ENCODE data around the gene NIPBL. TPM values are rescaled to one million over a fixed set of nuclear protein-coding genes. Genes with fewer than 3 reads are reported as not detected.

The NIPBL gene
- total and polyA plus RNA-seq, 10 of the 15 experiments (the other 5 are each of a cell fraction or from before 2014, with no cell fraction given) = 10.4 to 50.4 (median 20.2) TPM

- H4K20me1 ChIP-seq (ENCODE audit: control insufficient read depth, insufficient read depth) = no peaks in the 10 kb centered on the region
- no peak overlapping the region for H3K4me2 ChIP-seq (ENCODE audit: control insufficient read depth, insufficient read depth)
- H3K79me2 ChIP-seq (ENCODE audit: control insufficient read depth, insufficient read depth, low read length) = peaks cover 54% of the 10 kb centered on the region
- no peak overlapping the region for H2AFZ ChIP-seq (ENCODE audit: control insufficient read depth, low read depth, low read length)
- no peaks in the 10 kb centered on the region for H3K27me3 ChIP-seq (replicated peaks in 1 of 2; ENCODE audit: control insufficient read depth in 2 of 2, insufficient read depth in 2 of 2, low read length in 1 of 2)
- SMC1A ChIA-PET (ENCODE audit: uncharacterized antibody, unreplicated experiment) = interaction anchor here (1.0 kb wide), 1 partner anchor 10 kb away, joined by 3 read pairs; no protein-coding TSS in a partner anchor
- CTCF ChIA-PET = no interaction called here
- RAD21 ChIA-PET (ENCODE audit: unreplicated experiment) = interaction anchor here (1.0 kb wide), 1 partner anchor 7 kb away, joined by 3 read pairs; no protein-coding TSS in a partner anchor
- WGBS (ENCODE audit: insufficient coverage, insufficient replicate concordance, low lambda C conversion rate, missing lambda C conversion rate) = 100% methylated on average over 2 of the region's 2 CpGs
- DNase-seq (ENCODE audit: low read depth, low spot score) (no peak), FAIRE-seq (no peak), ATAC-seq (no peak; the same call in 2 of the 3 replicates)
- in situ Hi-C loops (cut with MboI) (no loop called here), intact Hi-C loops (cut with micrococcal nuclease; ENCODE audit: unreplicated experiment) (no loop called here)
- no peaks in the 10 kb centered on the region for H3K4me1 ChIP-seq (ENCODE audit: control insufficient read depth, insufficient read depth, low read length)
- no peaks in the 10 kb centered on the region for H3K36me3 ChIP-seq (ENCODE audit: control insufficient read depth in 2 of 2, insufficient read depth in 2 of 2, low read length in 1 of 2)
- H3K27ac ChIP-seq (ENCODE audit: control insufficient read depth, insufficient read depth) = no peak overlapping the region
- no peak overlapping the region for H3K4me3 ChIP-seq
- POLR2A ChIA-PET = no interaction called here
- no peak for TF ChIP-seq GATAD2B (conservative IDR thresholded peaks at IDR 0.05; ENCODE audit: low read depth)
- TF ChIP-seq CBX5 (IDR thresholded peaks at IDR 0.05; ENCODE audit: low read depth) = no peak
- no peak for TF ChIP-seq RELA (IDR thresholded peaks at IDR 0.05; ENCODE audit: borderline replicate concordance, partially characterized antibody)
- TF ChIP-seq NR2C1 (IDR thresholded peaks at IDR 0.05) = no peak
- TF ChIP-seq RCOR1 (conservative IDR thresholded peaks at IDR 0.05; ENCODE audit: low read depth, low read length) = no peak
- no peak for TF ChIP-seq KLF5 (IDR thresholded peaks at IDR 0.05; ENCODE audit: partially characterized antibody)
- TF ChIP-seq PAX8 (IDR thresholded peaks at IDR 0.05) = no peak
- TF ChIP-seq MYB (IDR thresholded peaks at IDR 0.05; ENCODE audit: borderline replicate concordance, low read depth, low read length) = no peak
- H3K9ac ChIP-seq (ENCODE audit: control insufficient read depth, insufficient read depth, low read length) = no peak overlapping the region
- BruUV-seq (replicated peaks) = no TSS peak
- H3K9me3 ChIP-seq (replicated peaks; ENCODE audit: control insufficient read depth, insufficient read depth, low read length) = no peaks in the 10 kb centered on the region; the same call in 2 of the 3 replicates
Observed at GRCh38 chr5:36919238-36919637, 42.7 kb downstream of the NIPBL start.

GRCh38 chr5:36919650-36920049, 43.1 kb downstream of the NIPBL start:
- Histone ChIP-seq H3K4me3 (no peak overlapping the region), H4K20me1 (ENCODE audit: control insufficient read depth, insufficient read depth) (no peaks in the 10 kb centered on the region), H3K36me3 (ENCODE audit: control insufficient read depth in 2 of 2, insufficient read depth in 2 of 2, low read length in 1 of 2) (no peaks in the 10 kb centered on the region), H3K4me2 (ENCODE audit: control insufficient read depth, insufficient read depth) (no peak overlapping the region), H3K4me1 (ENCODE audit: control insufficient read depth, insufficient read depth, low read length) (no peaks in the 10 kb centered on the region), H3K79me2 (ENCODE audit: control insufficient read depth, insufficient read depth, low read length) (peaks cover 54% of the 10 kb centered on the region), H3K9ac (ENCODE audit: control insufficient read depth, insufficient read depth, low read length) (no peak overlapping the region), H3K27ac (ENCODE audit: control insufficient read depth, insufficient read depth) (no peak overlapping the region), H3K9me3 (replicated peaks; ENCODE audit: control insufficient read depth, insufficient read depth, low read length) (no peaks in the 10 kb centered on the region; the same call in 1 of the 3 replicates), H2AFZ (ENCODE audit: control insufficient read depth, low read depth, low read length) (no peak overlapping the region), H3K27me3 (replicated peaks in 1 of 2; ENCODE audit: control insufficient read depth in 2 of 2, insufficient read depth in 2 of 2, low read length in 1 of 2) (no peaks in the 10 kb centered on the region)
- ATAC-seq (peak; percentile 40; the same call in 1 of the 3 replicates), FAIRE-seq (no peak), DNase-seq (ENCODE audit: low read depth, low spot score) (no peak)
- in situ Hi-C loops (cut with MboI) = no loop called here
- ChIA-PET SMC1A (ENCODE audit: uncharacterized antibody, unreplicated experiment) (interaction anchor here (1.0 kb wide), 2 partner anchors 10 to 20 kb away, joined by 3 to 5 read pairs; no protein-coding TSS in a partner anchor), CTCF (no interaction called here), RAD21 (ENCODE audit: unreplicated experiment) (interaction anchor here (1.0 kb wide), 1 partner anchor 8 kb away, joined by 3 read pairs; no protein-coding TSS in a partner anchor), POLR2A (no interaction called here)
- BruUV-seq (replicated peaks) = no TSS peak
- intact Hi-C loops (cut with micrococcal nuclease; ENCODE audit: unreplicated experiment) = no loop called here
- TF ChIP-seq BCL3 (IDR thresholded peaks at IDR 0.05; ENCODE audit: borderline replicate concordance, insufficient read depth, low read depth, low read length, poor library complexity, severe bottlenecking) = no peak
- TF ChIP-seq ZBED1 (IDR thresholded peaks at IDR 0.05; ENCODE audit: borderline replicate concordance) = no peak
- TF ChIP-seq CREB1 (IDR thresholded peaks at IDR 0.05; ENCODE audit: low read depth) = no peak
- TF ChIP-seq JUND (IDR thresholded peaks at IDR 0.05; ENCODE audit: low read depth, low read length) = no peak
- no peak for TF ChIP-seq ATF3 (IDR thresholded peaks at IDR 0.05; ENCODE audit: borderline replicate concordance, extremely low read depth, low read depth, low read length)
- no peak for TF ChIP-seq KLF5 (IDR thresholded peaks at IDR 0.05; ENCODE audit: partially characterized antibody)
- TF ChIP-seq FOXM1 (IDR thresholded peaks at IDR 0.05; ENCODE audit: low read depth, low read length) = no peak
- TF ChIP-seq POLR2AphosphoS2 (IDR thresholded peaks at IDR 0.05; ENCODE audit: low read depth, low read length) = no peak
- TF ChIP-seq ZNF24 (IDR thresholded peaks at IDR 0.05) = no peak
- TF ChIP-seq MAX (IDR thresholded peaks at IDR 0.05; ENCODE audit: low read depth, low read length) = no peak
- TF ChIP-seq ESRRA (IDR thresholded peaks at IDR 0.05; ENCODE audit: low read length) = no peak
